GM12875 (cell line): Measurements from ENCODE around the gene FSCN2.

Source experiments
- H3K4me3 ChIP-seq: one replicate; pipeline ENCODE4 v1.5.1; 2011; ENCODE audit warnings: low read depth, low read length, control low read depth
- TF ChIP-seq, protein P1 (sequence below): IDR thresholded peaks from 2 replicates; pipeline ENCODE4 v1.5.1; 2011; ENCODE audit warnings: low read depth, mild to moderate bottlenecking, control low read depth, inconsistent platforms, low read length, moderate library complexity, borderline replicate concordance; ENCODE audit not compliant: insufficient read depth

Gene FSCN2

DNA sequence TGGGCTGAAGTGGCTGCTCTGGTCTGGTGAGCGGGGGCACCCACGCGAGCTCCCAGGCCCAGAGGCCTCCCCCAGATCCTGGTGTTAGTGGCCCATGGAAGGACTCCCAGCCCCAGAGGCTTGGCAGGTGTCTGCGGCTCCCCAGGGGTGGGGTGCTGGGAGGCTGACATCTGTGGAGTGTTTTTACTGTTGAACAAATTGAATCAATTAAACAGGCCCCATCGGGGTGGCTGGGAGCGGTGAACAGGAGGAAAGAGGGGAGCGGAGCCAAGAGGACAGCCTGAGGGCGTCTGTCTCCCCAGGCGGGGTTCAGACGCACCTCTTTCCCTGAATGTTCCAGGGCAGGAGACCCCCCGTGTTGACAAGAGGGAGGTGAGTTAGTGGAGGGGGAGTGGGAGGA lies 45.5 kb upstream of the FSCN2 start:
- H3K4me3 ChIP-seq: no peak overlapping the region
- TF ChIP-seq, protein P1, sequence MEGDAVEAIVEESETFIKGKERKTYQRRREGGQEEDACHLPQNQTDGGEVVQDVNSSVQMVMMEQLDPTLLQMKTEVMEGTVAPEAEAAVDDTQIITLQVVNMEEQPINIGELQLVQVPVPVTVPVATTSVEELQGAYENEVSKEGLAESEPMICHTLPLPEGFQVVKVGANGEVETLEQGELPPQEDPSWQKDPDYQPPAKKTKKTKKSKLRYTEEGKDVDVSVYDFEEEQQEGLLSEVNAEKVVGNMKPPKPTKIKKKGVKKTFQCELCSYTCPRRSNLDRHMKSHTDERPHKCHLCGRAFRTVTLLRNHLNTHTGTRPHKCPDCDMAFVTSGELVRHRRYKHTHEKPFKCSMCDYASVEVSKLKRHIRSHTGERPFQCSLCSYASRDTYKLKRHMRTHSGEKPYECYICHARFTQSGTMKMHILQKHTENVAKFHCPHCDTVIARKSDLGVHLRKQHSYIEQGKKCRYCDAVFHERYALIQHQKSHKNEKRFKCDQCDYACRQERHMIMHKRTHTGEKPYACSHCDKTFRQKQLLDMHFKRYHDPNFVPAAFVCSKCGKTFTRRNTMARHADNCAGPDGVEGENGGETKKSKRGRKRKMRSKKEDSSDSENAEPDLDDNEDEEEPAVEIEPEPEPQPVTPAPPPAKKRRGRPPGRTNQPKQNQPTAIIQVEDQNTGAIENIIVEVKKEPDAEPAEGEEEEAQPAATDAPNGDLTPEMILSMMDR: no peak

DNA sequence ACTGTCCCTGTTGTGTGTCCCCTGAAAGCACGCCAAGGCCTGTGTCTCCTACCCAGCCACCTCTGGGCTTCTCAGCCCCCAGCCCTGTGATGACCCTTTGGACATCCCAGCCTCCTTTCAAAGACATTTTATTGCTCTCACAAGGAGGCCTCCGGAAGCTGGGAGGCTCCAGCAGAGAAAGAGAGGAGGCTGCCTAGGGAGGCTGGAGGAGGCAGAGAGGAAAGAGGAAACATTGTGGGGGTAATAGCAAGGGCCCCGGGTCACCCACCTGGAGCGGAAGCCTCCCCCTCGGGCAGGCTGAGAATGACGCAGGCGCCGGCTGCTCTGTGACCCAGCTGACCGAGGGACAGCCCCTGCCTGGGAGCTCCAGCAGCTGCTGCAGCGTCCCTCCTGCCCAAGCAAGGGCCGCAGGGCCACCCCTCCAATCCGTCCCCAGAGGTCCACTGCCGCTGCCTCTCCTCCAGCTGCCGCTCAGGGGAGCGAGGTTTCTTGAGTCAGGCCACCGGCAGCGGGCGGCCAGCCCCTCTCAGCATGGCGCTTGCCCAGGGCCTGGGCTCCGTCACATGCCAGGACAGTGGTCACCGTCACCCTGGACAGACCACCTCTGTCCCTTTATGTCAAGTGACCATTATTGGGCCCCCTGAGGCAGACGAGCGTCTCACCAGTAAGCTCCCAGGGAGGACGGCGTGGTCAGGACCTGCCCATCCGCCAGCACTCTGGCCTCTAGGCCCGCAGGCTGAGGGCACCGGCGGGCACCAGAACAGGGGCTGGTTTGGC lies 44.9 kb upstream of the FSCN2 start:
- TF ChIP-seq, protein P1: no peak
- no peak overlapping the region for H3K4me3 ChIP-seq

DNA sequence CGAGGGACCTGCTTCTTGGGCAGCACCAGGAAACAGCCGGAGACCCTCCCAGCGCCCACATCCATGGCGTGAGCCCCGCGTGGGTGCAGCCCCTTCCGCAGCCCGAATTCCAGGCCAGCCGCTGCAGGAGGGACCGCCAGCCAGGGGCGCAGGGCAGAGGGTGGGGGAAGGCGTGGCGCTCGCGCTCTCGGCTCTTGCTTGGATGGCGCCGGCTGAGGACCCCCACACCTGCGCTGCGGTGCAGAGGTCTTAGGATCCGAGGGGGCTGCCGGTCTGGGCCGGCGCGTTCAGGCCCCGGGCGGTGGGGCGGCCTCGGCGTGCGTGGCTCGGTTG lies 44.3 kb upstream of the FSCN2 start:
- peak overlapping the region; percentile 26 for H3K4me3 ChIP-seq
- TF ChIP-seq, protein P1: no peak

DNA sequence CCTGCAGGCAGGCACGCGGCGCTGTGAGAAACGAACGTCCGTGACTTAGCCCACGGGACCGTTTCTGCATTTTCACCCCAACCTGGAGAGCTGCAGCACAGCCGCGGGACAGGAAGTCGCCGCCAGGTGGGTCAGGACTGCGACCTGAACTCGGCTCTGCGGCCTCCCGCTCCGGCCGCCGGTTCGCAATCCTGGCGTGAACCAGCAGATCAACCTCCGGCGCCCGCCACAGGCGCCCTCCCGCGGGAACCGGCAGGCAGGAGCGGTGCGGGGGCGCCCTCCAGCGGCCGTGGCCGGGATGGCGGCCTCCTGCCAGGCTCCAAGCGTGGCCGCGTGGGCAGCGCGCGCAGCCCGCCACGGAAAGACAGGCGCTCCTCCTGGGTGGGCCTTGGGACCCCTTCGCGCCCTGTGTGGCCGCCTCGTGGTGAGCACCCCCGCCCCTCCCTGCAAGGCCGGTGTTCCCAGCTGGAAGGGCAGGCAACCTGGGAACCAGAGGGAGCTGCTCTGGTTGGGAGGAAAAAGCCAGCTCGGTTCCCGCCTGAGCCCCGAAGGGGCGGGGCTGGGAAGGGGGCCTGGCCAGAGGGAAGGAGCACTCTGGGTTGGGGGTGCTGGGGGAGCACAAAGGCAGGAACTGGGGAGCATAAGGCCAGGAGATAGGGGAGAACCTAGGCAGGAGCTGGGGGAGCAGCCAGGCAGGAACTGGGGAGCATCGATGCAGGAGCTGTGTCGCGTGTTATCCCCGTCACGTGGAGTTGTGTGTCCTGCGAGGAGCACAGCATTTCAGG lies 43.8 kb upstream of the FSCN2 start:
- H3K4me3 ChIP-seq: peak overlapping the region; percentile 37
- TF ChIP-seq, protein P1: peak; percentile 99

DNA sequence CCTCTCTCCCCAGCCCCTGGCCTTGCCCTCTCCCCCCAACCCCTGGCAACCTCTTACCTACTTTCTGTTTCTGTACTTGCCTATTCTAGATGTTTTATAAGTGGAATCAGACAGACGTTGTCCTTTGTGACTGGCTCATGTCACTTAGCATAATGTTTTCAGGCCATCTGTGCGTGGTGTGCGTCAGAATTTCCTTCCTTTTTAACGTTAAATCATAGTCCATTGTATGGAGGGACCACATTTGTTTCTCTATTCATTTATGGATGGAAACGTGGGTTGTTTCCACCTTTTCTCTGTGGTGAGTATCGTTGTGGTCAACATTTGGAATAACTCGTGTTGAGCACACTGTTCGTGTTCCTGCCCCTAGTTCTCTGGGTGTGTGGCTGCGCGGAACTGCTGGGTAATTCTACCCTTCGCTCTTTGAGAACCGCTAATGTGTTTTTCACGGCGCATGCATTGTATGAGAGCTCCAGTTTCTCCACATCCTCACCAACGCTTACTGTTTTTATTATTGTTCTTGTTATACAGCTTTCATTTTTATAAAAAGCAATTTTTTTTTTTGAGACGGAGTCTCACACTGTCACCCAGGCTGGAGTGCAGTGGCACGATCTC lies 41.9 kb upstream of the FSCN2 start:
- TF ChIP-seq, protein P1: no peak
- H3K4me3 ChIP-seq: no peak overlapping the region

DNA sequence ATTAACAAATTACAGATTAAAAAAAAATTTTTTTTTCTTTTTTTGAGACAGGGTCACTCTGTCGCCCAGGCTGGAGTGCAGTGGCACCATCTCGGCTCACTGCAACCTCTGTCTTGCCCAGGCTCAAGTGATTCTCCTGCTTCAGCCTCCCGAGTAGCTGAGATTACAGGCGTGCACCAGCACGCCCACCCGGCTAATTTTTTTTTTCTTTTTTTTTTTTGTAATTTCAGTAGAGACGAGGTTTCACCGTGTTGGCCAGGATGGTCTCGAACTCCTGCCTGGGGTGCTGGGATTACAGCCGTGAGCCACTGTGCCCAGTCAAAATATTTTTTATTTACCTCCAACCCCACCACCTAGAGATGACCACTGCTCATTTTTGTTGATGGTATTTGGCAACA lies 41.1 kb upstream of the FSCN2 start:
- TF ChIP-seq, protein P1: no peak
- H3K4me3 ChIP-seq: no peak overlapping the region
